Left colon (tissue), 2 donors: ENCODE results near the gene OR5C1. TPM values are rescaled to one million over a fixed set of nuclear protein-coding genes. Genes with fewer than 3 reads are reported as not detected.

Experiments
- total RNA-seq, 2 donors: library from RNA; stranded (reverse); fragmentation: NEBNext Ultra II Directional; extraction: Animal tissue kit (Norgen Biotek cat#: 25700); gene quantifications; one replicate each; pipeline ENCODE4 v1.2.1, GENCODE V29; 2021
- donor health status: DM: no; HTN: no; CAD: no.
- donor health status: DM: yes; HTN: yes; CAD: no.

OR5C1 gene
- total RNA-seq, 2 donors from 2014 or later = not detected

Other genes starting within 250 kb of the OR5C1 start
- gene OR1N2, start 235.8 kb upstream of the OR5C1 start, total RNA-seq = not detected
- gene OR1L8, start 205.5 kb upstream of the OR5C1 start, total RNA-seq = not detected
- gene OR1Q1, start 174.2 kb upstream of the OR5C1 start, total RNA-seq = not detected
- under 1 TPM in 1 of 2 donors, not detected in 1; 0.31 TPM for gene OR1B1, start 131.3 kb upstream of the OR5C1 start, total RNA-seq
- gene OR1L1, start 127.2 kb upstream of the OR5C1 start, total RNA-seq = not detected
- not detected for gene OR1L3, start 113.8 kb upstream of the OR5C1 start, total RNA-seq
- not detected for gene OR1L4, start 64.9 kb upstream of the OR5C1 start, total RNA-seq
- gene OR1L6, start 46.6 kb upstream of the OR5C1 start, total RNA-seq = not detected
- not detected for gene OR1K1, start 11.2 kb downstream of the OR5C1 start, total RNA-seq
- gene PDCL, start 39.7 kb downstream of the OR5C1 start, total RNA-seq = 10 to 100 TPM; 14.9 to 16.8 TPM
- 10 to 100 TPM; 36.2 to 38.3 TPM for gene RC3H2, start 116.4 kb downstream of the OR5C1 start, total RNA-seq
- gene ZBTB6, start 124.4 kb downstream of the OR5C1 start, total RNA-seq = 1 to 10 TPM; 6.1 to 7.6 TPM
- 1 to 10 TPM; 4.7 to 5.6 TPM for gene ZBTB26, start 142.6 kb downstream of the OR5C1 start, total RNA-seq
- gene RABGAP1, start 152.1 kb downstream of the OR5C1 start, total RNA-seq = 10 to 100 TPM; 54.5 to 58.8 TPM
- gene GPR21, start 244.7 kb downstream of the OR5C1 start, total RNA-seq = 1 to 10 TPM; 2.4 to 3.8 TPM